ENCODE results near the gene HOXC9. TPM values are rescaled to one million over a fixed set of nuclear protein-coding genes. Genes with fewer than 3 reads are reported as not detected.

The HOXC9 gene
- total and polyA plus RNA-seq, 2 experiments from 2014 or later = not detected

- Histone ChIP-seq H3K27me3 (peaks cover 100% of the 10 kb centered on the region), H3K27ac (no peak within 1 kb of the TSS), H3K36me3 (no peaks in the 10 kb centered on the region), H3K4me3 (no peak within 1 kb of the TSS), H3K4me1 (ENCODE audit: low read depth) (peaks cover 2% of the 10 kb centered on the region), H3K9me3 (ENCODE audit: low read depth) (no peaks in the 10 kb centered on the region)
- DNase-seq (ENCODE audit: low read depth in 1 of 2, low spot score in 1 of 2) = no peak
- TF ChIP-seq CTCF (IDR thresholded peaks at IDR 0.05; ENCODE audit: low read depth, low read length) = no peak
Observed at GRCh38 chr12:54028314-54029201, 28.6 kb downstream of the HOXC9 start, which contains the start of gene HOXC6. Gene HOXC6 (plus strand): TSS chr12:54028440. CDS start chr12:54028522, 82 bp downstream.

GRCh38 chr12:54029529-54030441 is 29.8 kb downstream of the HOXC9 start:
- H3K9me3 ChIP-seq (ENCODE audit: low read depth) = no peaks in the 10 kb centered on the region
- no peak overlapping the region for H3K4me3 ChIP-seq
- H3K27me3 ChIP-seq = peaks cover 100% of the 10 kb centered on the region
- no peak for DNase-seq (ENCODE audit: low read depth in 1 of 2, low spot score in 1 of 2)
- no peaks in the 10 kb centered on the region for H3K36me3 ChIP-seq
- peaks cover 4% of the 10 kb centered on the region for H3K4me1 ChIP-seq (ENCODE audit: low read depth)
- no peak overlapping the region for H3K27ac ChIP-seq
- TF ChIP-seq CTCF (IDR thresholded peaks at IDR 0.05; ENCODE audit: low read depth, low read length) = no peak

GRCh38 chr12:54030442-54030801 is 30.5 kb downstream of the HOXC9 start:
- no peak overlapping the region for H3K27ac ChIP-seq
- TF ChIP-seq CTCF (IDR thresholded peaks at IDR 0.05; ENCODE audit: low read depth, low read length) = no peak
- peaks cover 4% of the 10 kb centered on the region for H3K4me1 ChIP-seq (ENCODE audit: low read depth)
- H3K9me3 ChIP-seq (ENCODE audit: low read depth) = no peaks in the 10 kb centered on the region
- no peaks in the 10 kb centered on the region for H3K36me3 ChIP-seq
- no peak for DNase-seq (ENCODE audit: low read depth in 1 of 2, low spot score in 1 of 2)
- peaks cover 100% of the 10 kb centered on the region for H3K27me3 ChIP-seq
- H3K4me3 ChIP-seq = no peak overlapping the region

- TF ChIP-seq CTCF (IDR thresholded peaks at IDR 0.05; ENCODE audit: low read depth, low read length) = no peak
- Histone ChIP-seq H3K9me3 (ENCODE audit: low read depth) (no peaks in the 10 kb centered on the region), H3K27ac (no peak overlapping the region), H3K27me3 (peaks cover 100% of the 10 kb centered on the region), H3K36me3 (no peaks in the 10 kb centered on the region), H3K4me3 (peak overlapping the region; percentile 11), H3K4me1 (ENCODE audit: low read depth) (peaks cover 4% of the 10 kb centered on the region)
- DNase-seq (ENCODE audit: low read depth in 1 of 2, low spot score in 1 of 2) = peak; percentile 41 to 43
Observed at GRCh38 chr12:54030889-54031471, 31.0 kb downstream of the HOXC9 start.

- H3K4me3 ChIP-seq = no peak overlapping the region
- no peak for DNase-seq (ENCODE audit: low read depth in 1 of 2, low spot score in 1 of 2)
- H3K9me3 ChIP-seq (ENCODE audit: low read depth) = no peaks in the 10 kb centered on the region
- H3K36me3 ChIP-seq = no peaks in the 10 kb centered on the region
- peaks cover 100% of the 10 kb centered on the region for H3K27me3 ChIP-seq
- no peak for TF ChIP-seq CTCF (IDR thresholded peaks at IDR 0.05; ENCODE audit: low read depth, low read length)
- H3K4me1 ChIP-seq (ENCODE audit: low read depth) = peaks cover 4% of the 10 kb centered on the region
- no peak overlapping the region for H3K27ac ChIP-seq
Observed at GRCh38 chr12:54031480-54031879, 31.5 kb downstream of the HOXC9 start.

All from cardiac muscle cell (in vitro differentiated cells and primary cell).